Ishikawa (cell line): ENCODE results near the gene MTARC1.

Experiments used
- CEBPB ChIP-seq: IDR thresholded peaks from 2 replicates; pipeline ENCODE4 v1.6.1; 2012
- EGR1 ChIP-seq: IDR thresholded peaks from 2 replicates; pipeline ENCODE4 v1.6.1; 2012
- EP300 ChIP-seq: IDR thresholded peaks from 2 replicates; pipeline ENCODE4 v1.6.1; 2012; ENCODE audit warnings: borderline replicate concordance
- FOXM1 ChIP-seq: IDR thresholded peaks from 2 replicates; pipeline ENCODE4 v1.6.1; 2012; ENCODE audit warnings: low read depth, borderline replicate concordance
- NFIC ChIP-seq: IDR thresholded peaks from 2 replicates; pipeline ENCODE4 v1.6.1; 2012
- RAD21 ChIP-seq: IDR thresholded peaks from 2 replicates; pipeline ENCODE4 v1.6.1; 2012; ENCODE audit warnings: low read depth
- TAF1 ChIP-seq: IDR thresholded peaks from 2 replicates; pipeline ENCODE4 v1.6.1; 2012; ENCODE audit warnings: low read depth, mild to moderate bottlenecking
- TCF12 ChIP-seq: IDR thresholded peaks from 2 replicates; pipeline ENCODE4 v1.6.1; 2012; ENCODE audit warnings: low read depth
- TEAD4 ChIP-seq: IDR thresholded peaks from 2 replicates; pipeline ENCODE4 v1.6.1; 2012
- USF1 ChIP-seq: IDR thresholded peaks from 2 replicates; pipeline ENCODE4 v1.6.1; 2012
- YY1 ChIP-seq: IDR thresholded peaks from 2 replicates; pipeline ENCODE4 v1.6.1; 2012; ENCODE audit warnings: low read depth
- ZBTB7A ChIP-seq: IDR thresholded peaks from 2 replicates; pipeline ENCODE4 v1.6.1; 2012; ENCODE audit warnings: low read depth
- TF ChIP-seq, protein P1 (sequence below): IDR thresholded peaks from 2 replicates; pipeline ENCODE4 v1.6.1; 2012; ENCODE audit warnings: low read depth, mild to moderate bottlenecking
- TF ChIP-seq, protein P2 (sequence below): IDR thresholded peaks from 2 replicates; pipeline ENCODE4 v1.6.1; 2012

DNA sequence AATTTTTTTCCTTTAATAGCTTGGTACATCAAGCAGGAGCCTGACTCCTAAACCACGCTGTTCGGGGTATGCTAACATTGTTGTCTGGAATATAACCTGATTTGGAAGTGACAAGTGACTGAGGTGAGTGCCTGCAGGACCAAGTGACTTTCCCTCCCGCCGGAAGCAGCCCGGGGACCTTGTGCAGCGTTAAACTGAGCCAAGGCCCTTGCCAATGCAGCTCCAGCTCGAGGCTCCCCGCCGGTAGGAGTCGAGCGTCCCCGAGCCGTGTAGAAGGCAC is 716 bp upstream of the MTARC1 start:
- TF ChIP-seq ZBTB7A (no peak), TAF1 (no peak), CEBPB (no peak), EP300 (no peak), YY1 (no peak), FOXM1 (no peak), USF1 (no peak), EGR1 (no peak), NFIC (no peak), RAD21 (no peak), TCF12 (no peak), TEAD4 (no peak)
- TF ChIP-seq, protein P1, sequence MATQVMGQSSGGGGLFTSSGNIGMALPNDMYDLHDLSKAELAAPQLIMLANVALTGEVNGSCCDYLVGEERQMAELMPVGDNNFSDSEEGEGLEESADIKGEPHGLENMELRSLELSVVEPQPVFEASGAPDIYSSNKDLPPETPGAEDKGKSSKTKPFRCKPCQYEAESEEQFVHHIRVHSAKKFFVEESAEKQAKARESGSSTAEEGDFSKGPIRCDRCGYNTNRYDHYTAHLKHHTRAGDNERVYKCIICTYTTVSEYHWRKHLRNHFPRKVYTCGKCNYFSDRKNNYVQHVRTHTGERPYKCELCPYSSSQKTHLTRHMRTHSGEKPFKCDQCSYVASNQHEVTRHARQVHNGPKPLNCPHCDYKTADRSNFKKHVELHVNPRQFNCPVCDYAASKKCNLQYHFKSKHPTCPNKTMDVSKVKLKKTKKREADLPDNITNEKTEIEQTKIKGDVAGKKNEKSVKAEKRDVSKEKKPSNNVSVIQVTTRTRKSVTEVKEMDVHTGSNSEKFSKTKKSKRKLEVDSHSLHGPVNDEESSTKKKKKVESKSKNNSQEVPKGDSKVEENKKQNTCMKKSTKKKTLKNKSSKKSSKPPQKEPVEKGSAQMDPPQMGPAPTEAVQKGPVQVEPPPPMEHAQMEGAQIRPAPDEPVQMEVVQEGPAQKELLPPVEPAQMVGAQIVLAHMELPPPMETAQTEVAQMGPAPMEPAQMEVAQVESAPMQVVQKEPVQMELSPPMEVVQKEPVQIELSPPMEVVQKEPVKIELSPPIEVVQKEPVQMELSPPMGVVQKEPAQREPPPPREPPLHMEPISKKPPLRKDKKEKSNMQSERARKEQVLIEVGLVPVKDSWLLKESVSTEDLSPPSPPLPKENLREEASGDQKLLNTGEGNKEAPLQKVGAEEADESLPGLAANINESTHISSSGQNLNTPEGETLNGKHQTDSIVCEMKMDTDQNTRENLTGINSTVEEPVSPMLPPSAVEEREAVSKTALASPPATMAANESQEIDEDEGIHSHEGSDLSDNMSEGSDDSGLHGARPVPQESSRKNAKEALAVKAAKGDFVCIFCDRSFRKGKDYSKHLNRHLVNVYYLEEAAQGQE: no peak
- TF ChIP-seq, protein P2, sequence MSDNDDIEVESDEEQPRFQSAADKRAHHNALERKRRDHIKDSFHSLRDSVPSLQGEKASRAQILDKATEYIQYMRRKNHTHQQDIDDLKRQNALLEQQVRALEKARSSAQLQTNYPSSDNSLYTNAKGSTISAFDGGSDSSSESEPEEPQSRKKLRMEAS: no peak
